ENCODE data around the gene BEST2. TPM values are rescaled to one million over a fixed set of nuclear protein-coding genes. Genes with fewer than 3 reads are reported as not detected.

The BEST2 gene
- total RNA-seq (2021; ENCODE audit: unreplicated experiment) (not detected), Bru-seq, nascent RNA (percentile 12 among the genes with signal in this experiment), BruChase-seq, experiment 1, labeled RNA remaining after a 2-hour chase (not detected), BruChase-seq, experiment 2, labeled RNA remaining after a 6-hour chase (percentile 9 among the genes with signal in this experiment)
- 0.23 TPM for polyA plus RNA-seq (2012; ENCODE audit: insufficient read length)
- long read RNA-seq, result 0 reads

GRCh38 chr19:12751635-12752034, at the start of gene BEST2:
Gene BEST2, plus strand, starts transcription at chr19:12751791. Its CDS starts 802 bp downstream, at chr19:12752593.
- CTCF ChIA-PET, result no interaction called here
- no peak within 1 kb of the TSS for H3K27ac ChIP-seq (ENCODE audit: low read length)
- peaks cover 4% of the 10 kb centered on the region for H3K4me1 ChIP-seq (ENCODE audit: control insufficient read depth, insufficient read depth, low read length)
- H3K4me3 ChIP-seq (ENCODE audit: low read depth in 2 of 2, low read length in 2 of 2), result no peak within 1 kb of the TSS
- ATAC-seq (no peak), DNase-seq (ENCODE audit: low read depth, low spot score) (no peak)
- no peaks in the 10 kb centered on the region for H3K36me3 ChIP-seq (ENCODE audit: control insufficient read depth, insufficient read depth, low read length)
- no TSS peak for BruUV-seq (replicated peaks)
- H3K27me3 ChIP-seq (ENCODE audit: control insufficient read depth, insufficient read depth, low read length), result no peaks in the 10 kb centered on the region
- intact Hi-C loops (cut with micrococcal nuclease; ENCODE audit: unreplicated experiment) (no loop called here), in situ Hi-C loops (cut with HindIII; ENCODE audit: low pct_unique_long_range_greater_than_20kb, low sequenced_read_pairs) (no loop called here)
- no peaks in the 10 kb centered on the region for H3K9me3 ChIP-seq (ENCODE audit: control insufficient read depth, insufficient read depth, low read depth, low read length)
- TF ChIP-seq, protein P1, sequence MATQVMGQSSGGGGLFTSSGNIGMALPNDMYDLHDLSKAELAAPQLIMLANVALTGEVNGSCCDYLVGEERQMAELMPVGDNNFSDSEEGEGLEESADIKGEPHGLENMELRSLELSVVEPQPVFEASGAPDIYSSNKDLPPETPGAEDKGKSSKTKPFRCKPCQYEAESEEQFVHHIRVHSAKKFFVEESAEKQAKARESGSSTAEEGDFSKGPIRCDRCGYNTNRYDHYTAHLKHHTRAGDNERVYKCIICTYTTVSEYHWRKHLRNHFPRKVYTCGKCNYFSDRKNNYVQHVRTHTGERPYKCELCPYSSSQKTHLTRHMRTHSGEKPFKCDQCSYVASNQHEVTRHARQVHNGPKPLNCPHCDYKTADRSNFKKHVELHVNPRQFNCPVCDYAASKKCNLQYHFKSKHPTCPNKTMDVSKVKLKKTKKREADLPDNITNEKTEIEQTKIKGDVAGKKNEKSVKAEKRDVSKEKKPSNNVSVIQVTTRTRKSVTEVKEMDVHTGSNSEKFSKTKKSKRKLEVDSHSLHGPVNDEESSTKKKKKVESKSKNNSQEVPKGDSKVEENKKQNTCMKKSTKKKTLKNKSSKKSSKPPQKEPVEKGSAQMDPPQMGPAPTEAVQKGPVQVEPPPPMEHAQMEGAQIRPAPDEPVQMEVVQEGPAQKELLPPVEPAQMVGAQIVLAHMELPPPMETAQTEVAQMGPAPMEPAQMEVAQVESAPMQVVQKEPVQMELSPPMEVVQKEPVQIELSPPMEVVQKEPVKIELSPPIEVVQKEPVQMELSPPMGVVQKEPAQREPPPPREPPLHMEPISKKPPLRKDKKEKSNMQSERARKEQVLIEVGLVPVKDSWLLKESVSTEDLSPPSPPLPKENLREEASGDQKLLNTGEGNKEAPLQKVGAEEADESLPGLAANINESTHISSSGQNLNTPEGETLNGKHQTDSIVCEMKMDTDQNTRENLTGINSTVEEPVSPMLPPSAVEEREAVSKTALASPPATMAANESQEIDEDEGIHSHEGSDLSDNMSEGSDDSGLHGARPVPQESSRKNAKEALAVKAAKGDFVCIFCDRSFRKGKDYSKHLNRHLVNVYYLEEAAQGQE (IDR thresholded peaks at IDR 0.05; ENCODE audit: insufficient read depth in 1 of 2, low read depth in 2 of 2, low read length in 1 of 2), result no peak
- TF ChIP-seq, protein P2, sequence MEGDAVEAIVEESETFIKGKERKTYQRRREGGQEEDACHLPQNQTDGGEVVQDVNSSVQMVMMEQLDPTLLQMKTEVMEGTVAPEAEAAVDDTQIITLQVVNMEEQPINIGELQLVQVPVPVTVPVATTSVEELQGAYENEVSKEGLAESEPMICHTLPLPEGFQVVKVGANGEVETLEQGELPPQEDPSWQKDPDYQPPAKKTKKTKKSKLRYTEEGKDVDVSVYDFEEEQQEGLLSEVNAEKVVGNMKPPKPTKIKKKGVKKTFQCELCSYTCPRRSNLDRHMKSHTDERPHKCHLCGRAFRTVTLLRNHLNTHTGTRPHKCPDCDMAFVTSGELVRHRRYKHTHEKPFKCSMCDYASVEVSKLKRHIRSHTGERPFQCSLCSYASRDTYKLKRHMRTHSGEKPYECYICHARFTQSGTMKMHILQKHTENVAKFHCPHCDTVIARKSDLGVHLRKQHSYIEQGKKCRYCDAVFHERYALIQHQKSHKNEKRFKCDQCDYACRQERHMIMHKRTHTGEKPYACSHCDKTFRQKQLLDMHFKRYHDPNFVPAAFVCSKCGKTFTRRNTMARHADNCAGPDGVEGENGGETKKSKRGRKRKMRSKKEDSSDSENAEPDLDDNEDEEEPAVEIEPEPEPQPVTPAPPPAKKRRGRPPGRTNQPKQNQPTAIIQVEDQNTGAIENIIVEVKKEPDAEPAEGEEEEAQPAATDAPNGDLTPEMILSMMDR (IDR thresholded peaks at IDR 0.05), result no peak
- no peak for TF ChIP-seq SIN3A (IDR thresholded peaks at IDR 0.05; ENCODE audit: borderline replicate concordance, insufficient read depth, low read depth, low read length)
- POLR2A ChIA-PET, result no interaction called here

- POLR2A ChIA-PET, result no interaction called here
- in situ Hi-C loops (cut with HindIII; ENCODE audit: low pct_unique_long_range_greater_than_20kb, low sequenced_read_pairs), result no loop called here
- Histone ChIP-seq H3K4me3 (ENCODE audit: low read depth in 2 of 2, low read length in 2 of 2) (no peak overlapping the region), H3K27ac (ENCODE audit: low read length) (no peak overlapping the region), H3K27me3 (ENCODE audit: control insufficient read depth, insufficient read depth, low read length) (no peaks in the 10 kb centered on the region), H3K9me3 (ENCODE audit: control insufficient read depth, insufficient read depth, low read depth, low read length) (no peaks in the 10 kb centered on the region), H3K4me1 (ENCODE audit: control insufficient read depth, insufficient read depth, low read length) (no peaks in the 10 kb centered on the region), H3K36me3 (ENCODE audit: control insufficient read depth, insufficient read depth, low read length) (peaks cover 5% of the 10 kb centered on the region; the same call in 1 of the 2 replicates)
- TF ChIP-seq, protein P1 (IDR thresholded peaks at IDR 0.05; ENCODE audit: insufficient read depth in 1 of 2, low read depth in 2 of 2, low read length in 1 of 2), result no peak
- TF ChIP-seq SIN3A (IDR thresholded peaks at IDR 0.05; ENCODE audit: borderline replicate concordance, insufficient read depth, low read depth, low read length) (no peak), TCF7L2 (IDR thresholded peaks at IDR 0.05; ENCODE audit: low read depth, low read length) (no peak), POLR2AphosphoS5 (IDR thresholded peaks at IDR 0.05; ENCODE audit: low read depth, low read length) (no peak)
- TF ChIP-seq, protein P2 (IDR thresholded peaks at IDR 0.05), result no peak
- CTCF ChIA-PET, result no interaction called here
- intact Hi-C loops (cut with micrococcal nuclease; ENCODE audit: unreplicated experiment), result no loop called here
- DNase-seq (ENCODE audit: low read depth, low spot score) (no peak), ATAC-seq (no peak; the same call in 1 of the 2 replicates)
- BruUV-seq (replicated peaks), result no TSS peak
Measured at GRCh38 chr19:12703046-12703445, 48.5 kb upstream of the BEST2 start.

Measured in Panc1 (cell line).